H1 (cell line): ENCODE results near the gene USPL1. TPM values are rescaled to one million over a fixed set of nuclear protein-coding genes. Genes with fewer than 3 reads are reported as not detected.

Experiments used
- BACH1 ChIP-seq: IDR thresholded peaks from 2 replicates; pipeline ENCODE4 v1.6.1; 2012; ENCODE audit warnings: low read length, improper control_type of control experiment
- CHD7 ChIP-seq: fragments of 300-600 bp; sonication (generic); IDR thresholded peaks from 2 replicates; pipeline ENCODE4 v1.7.1; 2012; ENCODE audit warnings: low read length, moderate library complexity, mild to moderate bottlenecking, inconsistent platforms; ENCODE audit not compliant: insufficient replicate concordance
- E2F6 ChIP-seq: IDR thresholded peaks from 2 replicates; pipeline ENCODE4 v1.6.1; 2012; ENCODE audit warnings: inconsistent platforms
- EGR1 ChIP-seq: IDR thresholded peaks from 2 replicates; pipeline ENCODE4 v1.6.1; 2011; ENCODE audit warnings: low read depth, low read length, borderline replicate concordance
- EZH2 ChIP-seq: fragments of 200-600 bp; sonication (generic); IDR thresholded peaks from 2 replicates; pipeline ENCODE4 v1.7.1; 2012; ENCODE audit warnings: low read depth, mild to moderate bottlenecking, moderate library complexity, low read length, inconsistent platforms; ENCODE audit not compliant: severe bottlenecking
- NANOG ChIP-seq: IDR thresholded peaks from 2 replicates; pipeline ENCODE4 v1.6.1; 2011; ENCODE audit warnings: low read length, low read depth, mild to moderate bottlenecking, inconsistent platforms; ENCODE audit not compliant: insufficient read depth, poor library complexity, severe bottlenecking
- POLR2AphosphoS5 ChIP-seq: IDR thresholded peaks from 2 replicates; pipeline ENCODE4 v1.6.1; 2011; ENCODE audit warnings: low read depth, low read length
- RXRA ChIP-seq: IDR thresholded peaks from 2 replicates; pipeline ENCODE4 v1.6.1; 2011; ENCODE audit warnings: low read depth, mild to moderate bottlenecking, low read length, moderate library complexity; ENCODE audit not compliant: insufficient read depth
- SIRT6 ChIP-seq: IDR thresholded peaks from one replicate; pipeline ENCODE4 v1.7.1; 2012; ENCODE audit warnings: low read length, inconsistent platforms
- polyA plus RNA-seq, 7 experiments: library from polyadenylated mRNA; depleted of rRNA in 3 of 7; stranded (reverse) in 5 of 7; unstranded in 2 of 7; fragments of >200 nt in 5 of 7; fragments of 200-250 nt in 2 of 7; gene quantifications; 1 replicate in 5 of 7; 2 replicates in 1 of 7; 4 replicates in 1 of 7; pipeline versions ENCODE4 v1.2.1 to v1.2.3, GENCODE V29; 2011 to 2013; ENCODE audit warnings: missing spikeins in 2 of 7, mixed read lengths in 2 of 7
- total RNA-seq: library from RNA; stranded (reverse); fragmentation: NEBNext Ultra II Directional; extraction: Animal tissue kit (Norgen Biotek cat#: 25700); gene quantifications from 2 replicates; pipeline ENCODE4 v1.2.1, GENCODE V29; 2021
- TF ChIP-seq, protein P1 (sequence below): IDR thresholded peaks from 2 replicates; pipeline ENCODE4 v1.6.1; 2011; ENCODE audit warnings: low read length, improper control_type of control experiment

The USPL1 gene
- total and polyA plus RNA-seq, 2 of the 8 experiments (the other 6 are each of a cell fraction or from before 2014, with no cell fraction given): 6.3 to 17.1 TPM

DNA sequence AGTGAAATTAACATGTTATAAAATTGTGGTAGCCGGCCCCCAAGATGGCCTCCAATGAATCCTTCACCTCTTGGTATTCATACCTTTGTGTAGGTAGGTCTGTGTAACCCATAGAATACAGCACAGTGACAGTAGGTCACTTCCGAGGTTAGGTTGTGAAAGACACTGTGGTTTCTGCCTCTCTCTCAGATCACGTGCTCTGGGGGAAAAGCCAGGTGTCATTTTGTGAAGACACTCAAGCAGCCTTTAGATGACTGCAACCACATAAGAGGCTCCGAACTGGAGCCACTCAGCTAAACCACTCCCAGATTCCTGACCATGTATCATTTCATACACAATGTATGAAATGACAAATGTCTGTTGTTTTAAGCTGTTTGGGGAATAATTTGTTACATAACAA, 9.8 kb upstream of the USPL1 start (continued):
- TF ChIP-seq CHD7: no peak
- TF ChIP-seq, protein P1, sequence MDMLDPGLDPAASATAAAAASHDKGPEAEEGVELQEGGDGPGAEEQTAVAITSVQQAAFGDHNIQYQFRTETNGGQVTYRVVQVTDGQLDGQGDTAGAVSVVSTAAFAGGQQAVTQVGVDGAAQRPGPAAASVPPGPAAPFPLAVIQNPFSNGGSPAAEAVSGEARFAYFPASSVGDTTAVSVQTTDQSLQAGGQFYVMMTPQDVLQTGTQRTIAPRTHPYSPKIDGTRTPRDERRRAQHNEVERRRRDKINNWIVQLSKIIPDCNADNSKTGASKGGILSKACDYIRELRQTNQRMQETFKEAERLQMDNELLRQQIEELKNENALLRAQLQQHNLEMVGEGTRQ: no peak
- TF ChIP-seq EZH2: no peak
- TF ChIP-seq EGR1: no peak
- no peak for TF ChIP-seq NANOG
- TF ChIP-seq RXRA: no peak
- TF ChIP-seq E2F6: no peak
- TF ChIP-seq BACH1: no peak
- TF ChIP-seq POLR2AphosphoS5: no peak
- TF ChIP-seq SIRT6: no peak
